ENCODE measurements around the gene ZGLP1.

DNA sequence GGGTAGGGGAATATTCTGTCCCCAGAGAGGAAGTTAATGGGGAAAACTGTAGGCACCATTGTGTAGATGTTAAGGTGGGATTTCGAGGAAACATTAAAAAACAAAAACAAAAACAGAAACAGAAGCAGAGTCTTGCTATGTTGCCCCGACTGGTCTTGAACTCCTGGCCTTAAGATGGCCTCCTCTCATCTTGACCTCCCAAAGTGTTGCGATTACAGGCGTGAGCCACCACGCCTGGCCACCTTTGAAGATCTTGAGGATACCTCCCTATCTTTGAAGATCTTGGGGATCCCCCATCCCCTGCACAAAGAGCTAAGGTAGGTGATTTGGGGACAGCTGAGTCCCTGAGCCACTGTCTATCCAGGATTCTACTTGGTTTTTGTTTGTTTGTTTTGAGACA, 30.4 kb upstream of the ZGLP1 start:
- no peak for TF ChIP-seq EZH2 (IDR thresholded peaks at IDR 0.05; ENCODE audit: low read length)
- TF ChIP-seq, protein P1, sequence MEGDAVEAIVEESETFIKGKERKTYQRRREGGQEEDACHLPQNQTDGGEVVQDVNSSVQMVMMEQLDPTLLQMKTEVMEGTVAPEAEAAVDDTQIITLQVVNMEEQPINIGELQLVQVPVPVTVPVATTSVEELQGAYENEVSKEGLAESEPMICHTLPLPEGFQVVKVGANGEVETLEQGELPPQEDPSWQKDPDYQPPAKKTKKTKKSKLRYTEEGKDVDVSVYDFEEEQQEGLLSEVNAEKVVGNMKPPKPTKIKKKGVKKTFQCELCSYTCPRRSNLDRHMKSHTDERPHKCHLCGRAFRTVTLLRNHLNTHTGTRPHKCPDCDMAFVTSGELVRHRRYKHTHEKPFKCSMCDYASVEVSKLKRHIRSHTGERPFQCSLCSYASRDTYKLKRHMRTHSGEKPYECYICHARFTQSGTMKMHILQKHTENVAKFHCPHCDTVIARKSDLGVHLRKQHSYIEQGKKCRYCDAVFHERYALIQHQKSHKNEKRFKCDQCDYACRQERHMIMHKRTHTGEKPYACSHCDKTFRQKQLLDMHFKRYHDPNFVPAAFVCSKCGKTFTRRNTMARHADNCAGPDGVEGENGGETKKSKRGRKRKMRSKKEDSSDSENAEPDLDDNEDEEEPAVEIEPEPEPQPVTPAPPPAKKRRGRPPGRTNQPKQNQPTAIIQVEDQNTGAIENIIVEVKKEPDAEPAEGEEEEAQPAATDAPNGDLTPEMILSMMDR (optimal IDR thresholded peaks at IDR 0.05 in 1 of 3, IDR thresholded peaks at IDR 0.05 in 1 of 3, conservative IDR thresholded peaks at IDR 0.05 in 1 of 3; ENCODE audit: extremely low read depth in 1 of 3, insufficient read depth in 2 of 3, low read length in 3 of 3) = no peak
